HCT116 (cell line): ENCODE results near the gene XYLT1. TPM values are rescaled to one million over a fixed set of nuclear protein-coding genes. Genes with fewer than 3 reads are reported as not detected.

Experiments
- ATAC-seq: fragments of 200-7000 bp; cut with Tn5 transposase; 2 replicates; pipeline ENCODE4 v1.9.1; 2020; ENCODE audit warnings: mild to moderate bottlenecking, moderate library complexity
- BruUV-seq: library from RNA; stranded (reverse); fragments of 400-500 nt; replicated peaks from 2 replicates; lab custom pipeline; 2021; lab: Mats Ljungman, UMichigan
- CTCF ChIA-PET: fragments of 300-600 bp; sonication (Branson Sonifier 250); formaldehyde crosslinking; loops from one replicate; lab custom pipeline; 2021; ENCODE audit warnings: antibody characterized with exemption; lab: Charles Lee
- POLR2A ChIA-PET: fragments of 300-600, 350-600 bp; sonication (Branson Sonifier 250); formaldehyde crosslinking; loops from one replicate; lab custom pipeline; 2021; ENCODE audit warnings: antibody characterized with exemption; lab: Charles Lee
- RAD21 ChIA-PET, 2 experiments: fragments of 300-600 bp; sonication (Branson Sonifier 250); formaldehyde crosslinking; loops; one replicate each; lab custom pipeline; 2023; ENCODE audit warnings: low total read pairs in 2 of 2; ENCODE audit not compliant: uncharacterized antibody in 2 of 2, unreplicated experiment in 2 of 2, low non-redundant PET in 1 of 2; lab: Charles Lee
- DNase-seq: peaks from one replicate; pipeline ENCODE4 v3.0.0-alpha.2; 2010; ENCODE audit warnings: low read depth, low spot score
- H2AFZ ChIP-seq: fragments of 200-600 bp; shearing (Covaris generic), sonication (generic); 2 replicates; pipeline ENCODE4 v1.6.1; 2017; ENCODE audit warnings: low read depth, mixed run types, mixed read lengths, antibody characterized with exemption, low read length; ENCODE audit not compliant: poor library complexity, severe bottlenecking
- H3K27ac ChIP-seq: 2 replicates; pipeline ENCODE4 v1.5.1; 2012; ENCODE audit warnings: low read depth, low read length
- H3K27me3 ChIP-seq: fragments of 200-600 bp; sonication (generic); 2 replicates; pipeline ENCODE4 v1.6.1; 2016; ENCODE audit warnings: mixed run types, low read length, mixed read lengths; ENCODE audit not compliant: insufficient read depth
- H3K36me3 ChIP-seq, 2 experiments: fragments of 200-500 bp in 1 of 2; fragments of 200-600 bp in 1 of 2; sonication (Bioruptor generic) in 1 of 2; sonication (generic) in 1 of 2; 2 replicates each; pipeline versions ENCODE4 v1.5.1 to v1.6.1; 2014 to 2016; ENCODE audit warnings: low read length in 2 of 2, inconsistent platforms in 1 of 2, mixed read lengths in 1 of 2, mixed run types in 1 of 2; ENCODE audit not compliant: insufficient read depth in 2 of 2, control insufficient read depth in 1 of 2
- H3K4me1 ChIP-seq, 2 experiments: fragments of 200-600 bp in 1 of 2; sonication (generic) in 1 of 2; 2 replicates each; pipeline versions ENCODE4 v1.5.1 to v1.6.1; 2012 to 2017; ENCODE audit warnings: low read length in 2 of 2, inconsistent platforms in 1 of 2, mild to moderate bottlenecking in 1 of 2, mixed read lengths in 1 of 2, mixed run types in 1 of 2, moderate library complexity in 1 of 2; ENCODE audit not compliant: insufficient read depth in 2 of 2, control insufficient read depth in 1 of 2
- H3K4me2 ChIP-seq: fragments of 200-600 bp; sonication (generic); 2 replicates; pipeline ENCODE4 v1.6.1; 2017; ENCODE audit warnings: mixed run types, low read length, mixed read lengths
- H3K4me3 ChIP-seq, 2 experiments: fragments of 200-600 bp in 1 of 2; sonication (generic) in 1 of 2; replicated peaks in 1 of 2; 2 replicates each; pipeline ENCODE4 v1.5.1; 2011 to 2016; ENCODE audit warnings: low read length in 2 of 2, control low read depth in 1 of 2, low read depth in 1 of 2, mild to moderate bottlenecking in 1 of 2, mixed read lengths in 1 of 2, mixed run types in 1 of 2
- H3K79me2 ChIP-seq: fragments of 200-600 bp; sonication (generic); 2 replicates; pipeline ENCODE4 v1.6.1; 2017; ENCODE audit warnings: mild to moderate bottlenecking, mixed run types, low read length, moderate library complexity, mixed read lengths; ENCODE audit not compliant: insufficient read depth
- H3K9ac ChIP-seq: fragments of 200-600 bp; sonication (generic); 2 replicates; pipeline ENCODE4 v1.6.1; 2016; ENCODE audit warnings: low read length, mixed read lengths
- H3K9me2 ChIP-seq: fragments of 200-600 bp; sonication (generic), shearing (Covaris generic); 2 replicates; pipeline ENCODE4 v1.6.1; 2017; ENCODE audit warnings: mixed run types, mild to moderate bottlenecking, moderate library complexity; ENCODE audit not compliant: insufficient read depth
- H3K9me3 ChIP-seq, 2 experiments: fragments of 200-500 bp in 1 of 2; fragments of 200-600 bp in 1 of 2; sonication (Bioruptor generic) in 1 of 2; sonication (generic) in 1 of 2; 2 replicates each; pipeline ENCODE4 v1.6.1; 2014 to 2017; ENCODE audit warnings: low read length in 2 of 2, mixed read lengths in 2 of 2, inconsistent platforms in 1 of 2, low read depth in 1 of 2, mild to moderate bottlenecking in 1 of 2, mixed run types in 1 of 2, moderate library complexity in 1 of 2; ENCODE audit not compliant: control insufficient read depth in 1 of 2, insufficient read depth in 1 of 2
- H4K20me1 ChIP-seq: fragments of 200-600 bp; sonication (generic), shearing (Covaris generic); 2 replicates; pipeline ENCODE4 v1.6.1; 2017; ENCODE audit warnings: mixed run types, mild to moderate bottlenecking, moderate library complexity; ENCODE audit not compliant: insufficient read depth
- CEBPB ChIP-seq: IDR thresholded peaks from 2 replicates; pipeline ENCODE4 v1.6.1; 2012; ENCODE audit warnings: low read depth
- ELF1 ChIP-seq: IDR thresholded peaks from 2 replicates; pipeline ENCODE4 v1.6.1; 2012; ENCODE audit warnings: low read depth, borderline replicate concordance
- JUND ChIP-seq: IDR thresholded peaks from 2 replicates; pipeline ENCODE4 v1.6.1; 2012
- POLR2A ChIP-seq: IDR thresholded peaks from 2 replicates; pipeline ENCODE4 v1.7.0; 2011; ENCODE audit warnings: borderline replicate concordance; ENCODE audit not compliant: insufficient read depth, insufficient read length; ENCODE audit errors: extremely low read depth
- RAD21 ChIP-seq: IDR thresholded peaks from 2 replicates; pipeline ENCODE4 v1.6.1; 2012; ENCODE audit warnings: low read depth, mild to moderate bottlenecking
- SIN3A ChIP-seq: IDR thresholded peaks from 2 replicates; pipeline ENCODE4 v1.6.1; 2012; ENCODE audit warnings: low read depth
- SP1 ChIP-seq: IDR thresholded peaks from 2 replicates; pipeline ENCODE4 v1.6.1; 2012; ENCODE audit warnings: low read depth
- SRF ChIP-seq: IDR thresholded peaks from 2 replicates; pipeline ENCODE4 v1.6.1; 2012; ENCODE audit warnings: low read depth
- TCF7L2 ChIP-seq: IDR thresholded peaks from 2 replicates; pipeline ENCODE4 v1.7.0; 2011; ENCODE audit warnings: borderline replicate concordance, inconsistent platforms; ENCODE audit not compliant: insufficient read depth, insufficient read length; ENCODE audit errors: extremely low read depth
- ZFX ChIP-seq: fragments of 450-650 bp; IDR thresholded peaks from 2 replicates; pipeline ENCODE4 v1.6.1; 2017
- ZNF274 ChIP-seq: fragments of 200-500 bp; sonication (Bioruptor generic); IDR thresholded peaks from 2 replicates; pipeline ENCODE4 v1.6.1; 2014; ENCODE audit warnings: mild to moderate bottlenecking, low read depth, low read length, inconsistent platforms
- intact Hi-C: fragments of 100-400 bp; cut with micrococcal nuclease; formaldehyde crosslinking; loops from 2 replicates; pipeline ENCODE4 v1.10.0; 2022
- total RNA-seq: library from RNA; stranded (reverse); gene quantifications from one replicate; pipeline ENCODE4 v1.2.1, GENCODE V29; 2021; ENCODE audit not compliant: unreplicated experiment
- TF ChIP-seq, protein P1 (sequence below), 3 experiments: fragments of 200-600 bp in 1 of 3; sonication (generic) in 1 of 3; IDR thresholded peaks in 2 of 3; conservative IDR thresholded peaks in 1 of 3; 2 replicates each; pipeline ENCODE4 v1.5.1; 2012 to 2017; ENCODE audit warnings: low read depth in 2 of 3, low read length in 2 of 3, antibody characterized with exemption in 1 of 3, borderline replicate concordance in 1 of 3, control low read depth in 1 of 3, mild to moderate bottlenecking in 1 of 3, mixed read lengths in 1 of 3, mixed run types in 1 of 3, moderate library complexity in 1 of 3; ENCODE audit not compliant: insufficient read depth in 1 of 3

The XYLT1 gene
- total RNA-seq, 1 experiment from 2014 or later: 4.5 TPM

DNA sequence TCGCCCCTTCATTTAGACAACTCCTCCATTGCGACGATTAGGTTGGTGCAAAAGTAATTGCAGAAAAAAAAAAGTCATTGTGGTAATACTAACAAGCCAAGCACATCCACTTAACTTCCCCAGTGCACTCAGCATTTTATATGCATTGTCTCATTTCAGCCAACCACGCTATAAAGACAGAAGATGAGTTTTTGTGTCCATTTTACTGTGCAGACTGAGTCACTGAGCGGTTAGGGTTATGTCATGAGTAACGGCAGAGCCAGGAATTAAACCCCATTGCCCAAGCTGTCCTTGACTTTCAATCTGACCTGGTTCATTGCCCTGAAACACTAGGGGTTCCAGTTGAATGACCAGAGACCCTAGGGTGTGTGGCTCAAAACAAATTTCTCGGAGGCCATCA is 218.7 kb downstream of the XYLT1 start:
- no peak overlapping the region for H3K27ac ChIP-seq
- TF ChIP-seq RAD21 (no peak), ELF1 (no peak), POLR2A (no peak), CEBPB (no peak), ZFX (no peak), SP1 (no peak), TCF7L2 (no peak), ZNF274 (no peak), JUND (no peak), SRF (no peak), SIN3A (no peak)
- TF ChIP-seq, protein P1, sequence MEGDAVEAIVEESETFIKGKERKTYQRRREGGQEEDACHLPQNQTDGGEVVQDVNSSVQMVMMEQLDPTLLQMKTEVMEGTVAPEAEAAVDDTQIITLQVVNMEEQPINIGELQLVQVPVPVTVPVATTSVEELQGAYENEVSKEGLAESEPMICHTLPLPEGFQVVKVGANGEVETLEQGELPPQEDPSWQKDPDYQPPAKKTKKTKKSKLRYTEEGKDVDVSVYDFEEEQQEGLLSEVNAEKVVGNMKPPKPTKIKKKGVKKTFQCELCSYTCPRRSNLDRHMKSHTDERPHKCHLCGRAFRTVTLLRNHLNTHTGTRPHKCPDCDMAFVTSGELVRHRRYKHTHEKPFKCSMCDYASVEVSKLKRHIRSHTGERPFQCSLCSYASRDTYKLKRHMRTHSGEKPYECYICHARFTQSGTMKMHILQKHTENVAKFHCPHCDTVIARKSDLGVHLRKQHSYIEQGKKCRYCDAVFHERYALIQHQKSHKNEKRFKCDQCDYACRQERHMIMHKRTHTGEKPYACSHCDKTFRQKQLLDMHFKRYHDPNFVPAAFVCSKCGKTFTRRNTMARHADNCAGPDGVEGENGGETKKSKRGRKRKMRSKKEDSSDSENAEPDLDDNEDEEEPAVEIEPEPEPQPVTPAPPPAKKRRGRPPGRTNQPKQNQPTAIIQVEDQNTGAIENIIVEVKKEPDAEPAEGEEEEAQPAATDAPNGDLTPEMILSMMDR (IDR thresholded peaks at IDR 0.05 in 2 of 3, conservative IDR thresholded peaks at IDR 0.05 in 1 of 3; ENCODE audit: borderline replicate concordance in 1 of 3, insufficient read depth in 1 of 3, low read depth in 2 of 3, low read length in 2 of 3): no peak
- POLR2A ChIA-PET: no interaction called here
- no peak overlapping the region for H3K9ac ChIP-seq
- DNase-seq: no peak
- H3K4me3 ChIP-seq: no peak overlapping the region
- H3K9me2 ChIP-seq: no peaks in the 10 kb centered on the region
- BruUV-seq: no TSS peak
- H4K20me1 ChIP-seq: no peaks in the 10 kb centered on the region
- no peak overlapping the region for H2AFZ ChIP-seq
- H3K9me3 ChIP-seq: no peaks in the 10 kb centered on the region
- H3K79me2 ChIP-seq: no peaks in the 10 kb centered on the region
- peaks cover 2% of the 10 kb centered on the region; the same call in 1 of the 2 replicates for H3K27me3 ChIP-seq
- RAD21 ChIA-PET: no interaction called here
- H3K4me2 ChIP-seq: no peak overlapping the region
- intact Hi-C loops: no loop called here
- ATAC-seq: no peak
- H3K4me1 ChIP-seq: no peaks in the 10 kb centered on the region
- CTCF ChIA-PET: no interaction called here
- H3K36me3 ChIP-seq: no peaks in the 10 kb centered on the region
